Left hindlimb (tissue), 1 donor: ENCODE measurements around the gene TRIM61.
"Not testable (repeated sequence)": the region's sequence is repeated elsewhere in the genome, so short reads cannot be mapped to it uniquely, and the experiment has no call there.

ENCODE experiments used
- DNase-seq: peaks from one replicate; pipeline ENCODE4 v3.0.0-alpha.2; 2018

The TRIM61 gene

DNA sequence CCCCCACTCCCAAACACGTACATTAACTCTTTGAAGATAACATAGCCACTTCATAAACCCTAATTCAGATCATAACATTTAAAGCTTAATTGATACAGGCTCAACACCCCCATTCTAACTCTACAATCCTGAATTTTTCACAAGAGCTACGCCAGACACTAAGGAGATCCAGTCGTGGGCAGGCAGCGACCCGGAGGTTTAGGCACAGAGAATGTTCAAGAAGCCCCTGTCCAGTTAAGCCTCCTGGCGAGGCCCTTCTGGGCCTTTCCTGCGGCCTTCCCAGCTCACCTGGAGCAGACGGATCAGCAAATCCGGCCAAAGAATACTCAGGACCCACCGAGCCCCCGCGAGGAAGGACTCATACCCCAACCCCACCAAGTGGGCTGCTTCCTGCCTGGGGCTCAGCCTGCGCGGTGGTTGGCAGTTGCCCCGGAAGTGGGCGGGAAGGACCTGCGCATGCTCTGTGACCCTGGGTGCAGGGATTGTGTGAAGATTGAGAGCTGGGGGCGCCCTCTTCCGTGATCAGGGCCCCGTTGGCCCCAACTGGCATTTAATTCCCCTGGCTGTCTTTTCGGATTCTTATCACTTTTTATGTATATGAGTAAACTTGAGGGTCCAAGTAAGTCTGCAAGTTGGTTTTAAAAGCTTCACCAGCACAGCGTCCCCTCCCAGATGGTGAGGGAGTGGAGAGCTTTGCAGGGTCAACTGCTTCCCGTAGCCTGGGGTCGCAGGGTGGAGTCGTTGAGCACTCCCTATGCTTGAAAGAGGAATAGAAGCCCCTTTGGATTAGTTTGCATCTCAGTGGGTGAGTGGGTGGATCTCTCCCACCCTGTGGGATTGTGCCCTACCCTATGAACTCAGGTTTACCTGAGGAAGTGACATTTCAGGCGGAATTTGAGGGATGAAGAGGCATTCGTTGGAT, at the start of gene TRIM61:
Gene TRIM61, minus strand, starts transcription at position 415 of the 922 bp plus-strand sequence. CDS start 7,655 bp downstream, outside the sequence.
- peak; percentile 88 for DNase-seq

GRCh38 chr4:165025782-165026181, 48.3 kb upstream of the TRIM61 start:
- DNase-seq, result not testable (repeated sequence)

GRCh38 chr4:165019995-165020394, 42.5 kb upstream of the TRIM61 start:
- not testable (repeated sequence) for DNase-seq

DNA sequence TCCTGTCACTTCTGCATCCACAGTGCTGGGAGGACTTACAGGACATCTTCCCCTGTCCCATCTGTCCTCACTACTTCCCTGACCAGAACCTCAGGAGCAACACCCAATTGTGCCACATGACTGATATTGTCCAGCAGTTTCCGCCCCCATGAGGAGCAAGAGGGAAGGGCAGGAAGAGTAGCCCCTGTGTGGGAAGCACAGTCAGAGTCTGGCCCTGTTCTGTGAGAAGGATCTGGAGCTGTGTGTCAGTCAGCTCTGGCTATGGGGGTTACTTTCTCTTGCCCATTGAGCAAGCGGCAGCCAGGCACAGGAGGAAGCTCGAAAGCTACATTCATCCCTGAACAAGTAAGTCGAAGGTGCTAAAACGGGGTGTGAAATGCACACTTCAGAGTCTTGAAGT, 39.5 kb upstream of the TRIM61 start:
- no peak for DNase-seq

GRCh38 chr4:165013691-165014090, 36.2 kb upstream of the TRIM61 start:
- DNase-seq, result no peak

DNA sequence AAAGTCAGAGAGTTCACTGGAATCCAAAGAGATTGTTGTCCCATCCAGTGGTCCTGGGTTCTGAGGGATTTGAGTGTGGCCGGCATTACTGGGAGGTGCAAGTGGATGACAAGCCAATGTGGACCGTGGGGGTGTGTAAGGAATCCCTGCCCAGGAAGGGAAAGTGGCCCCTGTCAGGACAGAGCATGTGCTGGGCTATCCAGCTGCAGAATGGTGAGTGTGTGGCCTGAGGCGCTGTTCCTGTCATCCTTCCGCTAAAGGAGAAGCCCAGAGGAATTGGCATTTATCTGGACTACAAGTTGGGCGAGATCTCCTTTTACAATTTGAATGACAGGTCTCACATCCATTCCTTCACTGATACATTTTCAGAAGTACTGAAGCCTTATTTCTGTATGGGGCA, 33.9 kb upstream of the TRIM61 start:
- no peak for DNase-seq

GRCh38 chr4:165010991-165011390, 33.5 kb upstream of the TRIM61 start:
- no peak for DNase-seq

- no peak for DNase-seq
Measured at GRCh38 chr4:165010487-165010886, 33.0 kb upstream of the TRIM61 start.

DNA sequence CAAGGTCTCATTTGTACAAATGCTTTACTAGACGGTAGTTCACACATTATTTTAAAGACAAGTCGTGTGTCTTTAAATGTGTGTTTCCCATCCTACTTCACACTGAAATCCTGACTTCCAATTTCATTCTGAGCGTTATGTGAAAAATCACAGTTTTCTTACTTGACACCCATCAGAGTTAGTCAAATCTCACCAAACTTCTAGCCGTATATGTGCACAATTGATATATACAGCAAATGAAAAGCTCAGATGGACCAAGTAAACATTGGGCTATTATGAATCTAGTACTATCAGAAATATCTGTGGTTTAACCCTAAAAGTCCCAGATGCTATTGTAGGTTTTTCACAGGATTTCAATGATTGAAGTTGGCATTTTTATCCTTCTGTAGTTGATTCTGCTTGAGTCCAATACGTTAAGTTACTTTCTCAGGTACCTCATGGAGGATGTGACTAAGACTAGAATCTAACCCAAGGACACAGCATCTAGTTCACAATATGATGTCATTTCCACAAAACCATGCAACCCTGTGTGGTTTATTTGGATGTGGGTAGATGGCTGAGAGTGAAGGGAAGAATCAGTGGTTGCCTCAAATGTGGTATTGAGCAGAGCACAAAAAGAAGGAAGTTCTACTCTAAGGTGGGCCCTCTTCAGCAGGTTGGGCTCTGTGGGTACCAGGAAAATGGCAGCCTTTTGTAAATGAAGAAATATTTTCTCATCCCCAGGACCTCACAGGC, 32.2 kb upstream of the TRIM61 start:
- no peak for DNase-seq

DNA sequence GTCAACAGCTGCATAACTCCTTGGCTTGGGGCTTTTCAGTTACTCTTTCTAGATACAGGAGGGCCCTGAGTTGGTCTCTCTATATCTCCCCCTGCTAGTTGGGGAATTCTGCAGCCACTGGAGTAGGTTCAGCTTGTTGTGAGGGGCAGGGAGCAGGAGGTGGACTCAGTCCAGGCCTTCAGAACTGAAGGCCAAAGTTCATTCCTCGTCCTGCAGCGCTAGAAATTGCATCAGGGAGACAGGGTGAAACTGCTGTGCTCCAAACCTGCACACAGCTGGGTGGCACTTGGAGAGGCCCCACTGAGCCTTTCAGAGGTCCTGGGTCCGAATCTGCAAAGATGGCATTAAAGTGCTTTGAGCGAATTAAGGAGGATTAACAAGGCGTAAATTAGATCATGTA, 29.4 kb upstream of the TRIM61 start:
- no peak for DNase-seq

- no peak for DNase-seq
Measured at GRCh38 chr4:165006456-165006855, 29.0 kb upstream of the TRIM61 start.

GRCh38 chr4:165005352-165005925, 28.0 kb upstream of the TRIM61 start:
- DNase-seq, result no peak

GRCh38 chr4:165001957-165002356, 24.5 kb upstream of the TRIM61 start:
- not testable (repeated sequence) for DNase-seq

- DNase-seq, result not testable (repeated sequence)
Measured at GRCh38 chr4:164998526-164999080, 21.1 kb upstream of the TRIM61 start.

- no peak for DNase-seq
Measured at GRCh38 chr4:164997941-164998340, 20.5 kb upstream of the TRIM61 start.

- no peak for DNase-seq
Measured at GRCh38 chr4:164997324-164997723, 19.9 kb upstream of the TRIM61 start.

- DNase-seq, result not testable (repeated sequence)
Measured at GRCh38 chr4:164996123-164996522, 18.7 kb upstream of the TRIM61 start.

GRCh38 chr4:164990786-164991185, 13.3 kb upstream of the TRIM61 start:
- DNase-seq, result not testable (repeated sequence)

DNA sequence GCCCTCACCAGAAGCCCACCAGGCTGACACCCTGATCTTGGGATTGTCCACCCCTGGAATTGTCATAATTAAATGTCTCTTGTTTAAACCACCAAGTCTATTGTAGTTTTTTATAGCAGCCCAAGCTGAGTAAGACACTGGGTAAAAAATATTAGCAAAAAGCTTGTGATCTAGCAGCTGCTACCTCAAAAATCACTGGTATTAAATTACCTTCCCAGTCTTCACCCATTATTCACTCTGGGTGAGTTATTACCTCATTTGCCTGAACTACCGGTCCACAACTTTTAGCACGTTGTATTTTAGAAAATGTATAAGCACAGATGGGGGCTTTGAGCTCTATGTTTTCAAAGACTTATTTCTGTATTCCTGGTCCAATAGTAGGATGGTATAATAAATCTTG, 12.0 kb upstream of the TRIM61 start:
- DNase-seq, result no peak

DNA sequence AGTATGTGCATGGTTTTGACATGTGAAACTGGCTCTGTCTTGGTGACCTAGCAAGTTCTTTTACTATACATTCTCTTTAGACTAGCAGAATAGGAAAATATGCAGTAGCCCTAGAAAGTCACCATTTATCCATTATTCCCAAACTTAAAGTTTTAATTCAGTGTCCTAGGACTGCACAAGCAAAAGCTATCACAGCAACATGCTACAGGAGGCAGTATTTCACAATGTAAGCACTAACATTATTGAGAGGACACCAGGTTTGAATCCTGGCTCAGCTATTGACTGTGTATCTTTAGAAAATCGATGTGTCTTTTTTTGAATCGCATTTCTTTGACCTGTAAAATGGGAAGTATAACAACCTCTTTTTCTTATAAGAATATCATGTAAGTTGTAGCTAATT, 5.5 kb downstream of the TRIM61 start:
- DNase-seq, result not testable (repeated sequence)

DNA sequence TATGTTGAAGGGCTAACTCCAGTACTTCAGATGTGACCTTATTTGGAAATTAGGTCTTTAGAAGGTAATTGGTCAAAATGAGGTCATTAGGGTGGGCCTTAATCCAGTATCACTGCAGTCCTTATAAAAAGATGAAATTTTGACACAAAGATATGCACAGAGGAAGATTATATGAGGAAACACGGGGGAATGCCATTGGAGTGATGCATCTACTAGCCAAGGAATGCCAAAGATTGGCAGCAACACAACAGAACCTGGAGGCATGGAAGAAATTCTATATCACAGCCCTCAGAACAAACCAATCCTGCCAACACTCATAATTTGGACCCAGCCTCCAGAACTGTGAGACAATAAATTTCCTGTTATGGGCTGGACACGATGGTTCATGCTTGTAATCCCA, 17.6 kb downstream of the TRIM61 start:
- no peak for DNase-seq

DNA sequence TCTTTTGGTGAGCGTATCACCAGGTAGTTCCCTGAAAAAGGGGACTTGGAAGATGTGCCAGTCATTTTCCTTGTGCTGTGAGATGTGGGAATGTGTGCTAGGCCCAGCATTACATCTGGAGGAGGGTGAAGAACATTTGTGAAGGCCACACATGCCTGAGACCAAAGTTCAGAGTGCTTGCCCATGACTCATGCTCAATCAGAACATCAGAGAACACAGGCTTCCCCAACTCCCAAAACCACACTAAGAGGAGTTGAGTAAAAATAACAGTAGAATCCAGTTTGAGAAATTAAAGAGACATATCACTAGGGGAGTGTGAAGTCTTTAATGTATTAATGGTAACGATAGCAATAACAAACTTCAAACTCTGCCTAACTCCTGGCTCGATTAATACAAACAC, 18.0 kb downstream of the TRIM61 start:
- DNase-seq, result not testable (repeated sequence)
